H9 (cell line): ENCODE results near the gene SELENOH. TPM values are rescaled to one million over a fixed set of nuclear protein-coding genes. Genes with fewer than 3 reads are reported as not detected.

Experiments
- DNase-seq: peaks from one replicate; pipeline ENCODE4 v3.0.0-alpha.2; 2017
- H2AFZ ChIP-seq: one replicate; pipeline ENCODE4 v1.6.1; 2013; ENCODE audit warnings: mild to moderate bottlenecking, low read length, control low read depth, moderate library complexity
- H2AK5ac ChIP-seq: 2 replicates; pipeline ENCODE4 v1.6.1; 2013; ENCODE audit warnings: low read length, control low read depth, mixed read lengths; ENCODE audit not compliant: insufficient read length
- H2BK120ac ChIP-seq: one replicate; pipeline ENCODE4 v1.6.1; 2013; ENCODE audit warnings: low read depth, mild to moderate bottlenecking, low read length, control low read depth, inconsistent platforms; ENCODE audit not compliant: poor library complexity, severe bottlenecking
- H2BK12ac ChIP-seq: 2 replicates; pipeline ENCODE4 v1.6.1; 2013; ENCODE audit warnings: low read length, control low read depth, mixed read lengths, low read depth; ENCODE audit not compliant: insufficient read length
- H2BK15ac ChIP-seq: 2 replicates; pipeline ENCODE4 v1.6.1; 2013; ENCODE audit warnings: low read depth, low read length, control low read depth
- H2BK20ac ChIP-seq: one replicate; pipeline ENCODE4 v1.6.1; 2013; ENCODE audit warnings: low read depth, mild to moderate bottlenecking, low read length, control low read depth, inconsistent platforms; ENCODE audit not compliant: poor library complexity, severe bottlenecking
- H2BK5ac ChIP-seq: 2 replicates; pipeline ENCODE4 v1.6.1; 2013; ENCODE audit warnings: low read length, control low read depth, mixed read lengths; ENCODE audit not compliant: insufficient read length
- H3K14ac ChIP-seq: 2 replicates; pipeline ENCODE4 v1.6.1; 2013; ENCODE audit warnings: low read length, control low read depth; ENCODE audit not compliant: insufficient read depth
- H3K18ac ChIP-seq: 2 replicates; pipeline ENCODE4 v1.6.1; 2013; ENCODE audit warnings: low read depth, mild to moderate bottlenecking, mixed read lengths, low read length, control low read depth; ENCODE audit not compliant: insufficient read length
- H3K23ac ChIP-seq: 2 replicates; pipeline ENCODE4 v1.6.1; 2013; ENCODE audit warnings: low read length, control low read depth, mixed read lengths, low read depth; ENCODE audit not compliant: insufficient read length
- H3K23me2 ChIP-seq: 2 replicates; pipeline ENCODE4 v1.6.1; 2013; ENCODE audit warnings: low read depth, mild to moderate bottlenecking, mixed read lengths, low read length, control low read depth; ENCODE audit not compliant: insufficient read length, poor library complexity, severe bottlenecking
- H3K27ac ChIP-seq: 2 replicates; pipeline ENCODE4 v1.5.1; 2013; ENCODE audit warnings: low read length, control low read depth, mixed read lengths, low read depth; ENCODE audit not compliant: insufficient read length
- H3K27me3 ChIP-seq: 2 replicates; pipeline ENCODE4 v1.6.1; 2013; ENCODE audit warnings: low read length, control low read depth, inconsistent platforms; ENCODE audit not compliant: insufficient read depth
- H3K4ac ChIP-seq: 2 replicates; pipeline ENCODE4 v1.6.1; 2013; ENCODE audit warnings: low read depth, mild to moderate bottlenecking, control low read depth, inconsistent platforms, low read length, moderate library complexity
- H3K4me1 ChIP-seq: 2 replicates; pipeline ENCODE4 v1.6.1; 2013; ENCODE audit warnings: low read length, control low read depth, inconsistent platforms; ENCODE audit not compliant: insufficient read depth
- H3K4me2 ChIP-seq: 2 replicates; pipeline ENCODE4 v1.6.1; 2013; ENCODE audit warnings: low read length, control low read depth, mixed read lengths; ENCODE audit not compliant: insufficient read length, insufficient read depth
- H3K56ac ChIP-seq: 2 replicates; pipeline ENCODE4 v1.6.1; 2013; ENCODE audit warnings: low read depth, mild to moderate bottlenecking, mixed read lengths, low read length, control low read depth; ENCODE audit not compliant: insufficient read length
- H3K79me1 ChIP-seq: 2 replicates; pipeline ENCODE4 v1.6.1; 2013; ENCODE audit warnings: low read depth, mild to moderate bottlenecking, moderate library complexity, low read length, control low read depth, inconsistent platforms; ENCODE audit not compliant: insufficient read depth, poor library complexity, severe bottlenecking
- H3K79me2 ChIP-seq: 2 replicates; pipeline ENCODE4 v1.6.1; 2013; ENCODE audit warnings: low read length, control low read depth, inconsistent platforms; ENCODE audit not compliant: insufficient read depth
- H3K9ac ChIP-seq: 2 replicates; pipeline ENCODE4 v1.6.1; 2013; ENCODE audit warnings: low read length, control low read depth, mixed read lengths; ENCODE audit not compliant: insufficient read length; ENCODE audit errors: extremely low read depth
- H3K9me3 ChIP-seq: one replicate; pipeline ENCODE4 v1.6.1; 2013; ENCODE audit warnings: low read depth, low read length, inconsistent platforms; ENCODE audit not compliant: control insufficient read depth
- H3T11ph ChIP-seq: one replicate; pipeline ENCODE4 v1.6.1; 2013; ENCODE audit warnings: mild to moderate bottlenecking, low read length, control low read depth, inconsistent platforms
- H4K20me1 ChIP-seq: one replicate; pipeline ENCODE4 v1.6.1; 2013; ENCODE audit not compliant: control insufficient read depth, insufficient read length, insufficient read depth
- H4K5ac ChIP-seq: 2 replicates; pipeline ENCODE4 v1.6.1; 2013; ENCODE audit warnings: low read depth, mild to moderate bottlenecking, mixed read lengths, low read length, control low read depth; ENCODE audit not compliant: insufficient read length
- H4K8ac ChIP-seq: replicated peaks from 2 replicates; pipeline ENCODE4 v1.6.1; 2013; ENCODE audit warnings: low read length, control low read depth, mixed read lengths, low read depth; ENCODE audit not compliant: insufficient read length
- H4K91ac ChIP-seq: 2 replicates; pipeline ENCODE4 v1.6.1; 2013; ENCODE audit warnings: low read depth, mild to moderate bottlenecking, moderate library complexity, mixed read lengths, low read length, control low read depth; ENCODE audit not compliant: insufficient read length
- H3K27ac Mint-ChIP-seq, 3 experiments: 2 replicates in 2 of 3; 3 replicates in 1 of 3; pipeline ENCODE4 v1.8.0; 2020 to 2021; ENCODE audit warnings: mixed read lengths in 3 of 3, mild to moderate bottlenecking in 1 of 3, moderate library complexity in 1 of 3
- H3K27me3 Mint-ChIP-seq: 2 replicates; pipeline ENCODE4 v1.8.0; 2021; ENCODE audit warnings: low read depth, mild to moderate bottlenecking, moderate library complexity, mixed read lengths
- H3K36me3 Mint-ChIP-seq, 3 experiments: 2 replicates in 2 of 3; 3 replicates in 1 of 3; pipeline ENCODE4 v1.8.0; 2020 to 2021; ENCODE audit warnings: low read depth in 3 of 3, mixed read lengths in 3 of 3; ENCODE audit not compliant: insufficient read depth in 1 of 3
- H3K4me1 Mint-ChIP-seq, 2 experiments: 2 replicates each; pipeline ENCODE4 v1.8.0; 2020; ENCODE audit warnings: mixed read lengths in 2 of 2
- H3K4me3 Mint-ChIP-seq, 2 experiments: 2 replicates in 1 of 2; 3 replicates in 1 of 2; pipeline ENCODE4 v1.8.0; 2020 to 2021; ENCODE audit warnings: mild to moderate bottlenecking in 2 of 2, mixed read lengths in 2 of 2, moderate library complexity in 1 of 2
- H3K9me3 Mint-ChIP-seq, 2 experiments: 2 replicates in 1 of 2; 3 replicates in 1 of 2; pipeline ENCODE4 v1.8.0; 2020; ENCODE audit warnings: mild to moderate bottlenecking in 2 of 2, mixed read lengths in 2 of 2, moderate library complexity in 1 of 2
- total RNA-seq: library from RNA; stranded (reverse); gene quantifications from 2 replicates; pipeline ENCODE4 v1.2.1, GENCODE V29; 2021
- TF ChIP-seq, protein P1 (sequence below): fragments of 200-600 bp; sonication (generic); conservative IDR thresholded peaks from 3 replicates; pipeline ENCODE4 v1.8.0; 2021; ENCODE audit warnings: antibody characterized with exemption, mild to moderate bottlenecking

The SELENOH gene
- total RNA-seq, 1 experiment from 2014 or later: 251 TPM

DNA sequence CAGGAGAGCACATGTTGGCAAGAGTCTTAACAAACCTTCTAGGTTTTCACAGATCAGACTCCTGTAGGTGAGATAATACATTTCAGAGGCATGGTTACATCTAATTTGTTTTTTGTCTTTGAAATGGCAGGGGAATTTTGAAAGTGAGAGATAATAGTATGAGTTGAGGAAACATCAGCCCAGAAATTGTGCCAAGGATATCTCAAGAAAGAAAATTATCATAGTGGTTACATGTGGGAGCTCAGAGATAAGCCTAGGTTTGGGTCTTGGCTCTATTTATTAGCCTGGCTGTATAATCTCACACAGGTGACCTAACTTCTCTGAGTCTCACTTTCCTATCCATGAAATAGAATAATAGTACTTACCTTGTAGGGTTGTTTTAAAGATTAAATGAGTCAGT, 9.9 kb downstream of the SELENOH start:
- no peaks in the 10 kb centered on the region for H3K27me3 ChIP-seq
- H3K18ac ChIP-seq: no peak overlapping the region
- TF ChIP-seq, protein P1, sequence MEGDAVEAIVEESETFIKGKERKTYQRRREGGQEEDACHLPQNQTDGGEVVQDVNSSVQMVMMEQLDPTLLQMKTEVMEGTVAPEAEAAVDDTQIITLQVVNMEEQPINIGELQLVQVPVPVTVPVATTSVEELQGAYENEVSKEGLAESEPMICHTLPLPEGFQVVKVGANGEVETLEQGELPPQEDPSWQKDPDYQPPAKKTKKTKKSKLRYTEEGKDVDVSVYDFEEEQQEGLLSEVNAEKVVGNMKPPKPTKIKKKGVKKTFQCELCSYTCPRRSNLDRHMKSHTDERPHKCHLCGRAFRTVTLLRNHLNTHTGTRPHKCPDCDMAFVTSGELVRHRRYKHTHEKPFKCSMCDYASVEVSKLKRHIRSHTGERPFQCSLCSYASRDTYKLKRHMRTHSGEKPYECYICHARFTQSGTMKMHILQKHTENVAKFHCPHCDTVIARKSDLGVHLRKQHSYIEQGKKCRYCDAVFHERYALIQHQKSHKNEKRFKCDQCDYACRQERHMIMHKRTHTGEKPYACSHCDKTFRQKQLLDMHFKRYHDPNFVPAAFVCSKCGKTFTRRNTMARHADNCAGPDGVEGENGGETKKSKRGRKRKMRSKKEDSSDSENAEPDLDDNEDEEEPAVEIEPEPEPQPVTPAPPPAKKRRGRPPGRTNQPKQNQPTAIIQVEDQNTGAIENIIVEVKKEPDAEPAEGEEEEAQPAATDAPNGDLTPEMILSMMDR: no peak
- H2AK5ac ChIP-seq: no peak overlapping the region
- no peak overlapping the region for H3K27ac Mint-ChIP-seq
- peaks cover 5 to 7% of the 10 kb centered on the region in 2 experiments; a peak in 3 of 4 replicates for H3K4me1 Mint-ChIP-seq
- no peak overlapping the region for H3T11ph ChIP-seq
- no peaks in the 10 kb centered on the region for H3K9me3 ChIP-seq
- 0 out of 7 replicates have a peak, but pooled peaks cover 0 to 4% (median 0%) of the 10 kb centered on the region in 3 experiments for H3K36me3 Mint-ChIP-seq
- no peak overlapping the region for H3K4ac ChIP-seq
- no peak overlapping the region for H2BK20ac ChIP-seq
- no peak overlapping the region for H4K91ac ChIP-seq
- H2BK12ac ChIP-seq: no peak overlapping the region
- no peaks in the 10 kb centered on the region for H3K79me2 ChIP-seq
- H2AFZ ChIP-seq: no peak overlapping the region
- H3K9me3 Mint-ChIP-seq: no peaks in the 10 kb centered on the region
- H2BK5ac ChIP-seq: no peak overlapping the region
- H3K56ac ChIP-seq: no peak overlapping the region
- no peaks in the 10 kb centered on the region; the same call in 1 of the 2 replicates for H3K27me3 Mint-ChIP-seq
- H2BK120ac ChIP-seq: no peak overlapping the region
- H3K23ac ChIP-seq: no peak overlapping the region
- H3K4me3 Mint-ChIP-seq: no peak overlapping the region
- no peaks in the 10 kb centered on the region for H3K79me1 ChIP-seq
- H3K4me1 ChIP-seq: no peaks in the 10 kb centered on the region; the same call in 1 of the 2 replicates
- no peak overlapping the region for H4K8ac ChIP-seq
- no peak for DNase-seq
- no peaks in the 10 kb centered on the region for H3K23me2 ChIP-seq
- no peaks in the 10 kb centered on the region for H4K20me1 ChIP-seq
- no peak overlapping the region for H4K5ac ChIP-seq
- no peak overlapping the region for H3K9ac ChIP-seq
- no peak overlapping the region for H3K4me2 ChIP-seq
- no peak overlapping the region for H3K27ac ChIP-seq
- no peak overlapping the region for H3K14ac ChIP-seq
- no peak overlapping the region for H2BK15ac ChIP-seq
